ENCODE data around the gene BCKDHB.

GRCh38 chr6:80145921-80146320 lies 39.5 kb downstream of the BCKDHB start:
- no peak for TF ChIP-seq CTCF (IDR thresholded peaks at IDR 0.05)
- no peak for TF ChIP-seq POLR2A (IDR thresholded peaks at IDR 0.05)
- TF ChIP-seq POLR2AphosphoS5 (IDR thresholded peaks at IDR 0.05; ENCODE audit: insufficient read depth in 1 of 2, low read depth in 1 of 2) = no peak

All from vagina (tissue), 2 donors.